Keratinocyte (primary cell): ENCODE measurements around the gene AHCTF1. TPM values are rescaled to one million over a fixed set of nuclear protein-coding genes. Genes with fewer than 3 reads are reported as not detected.

ENCODE experiments used
- DNase-seq: peaks from one replicate; pipeline ENCODE4 v3.0.0-alpha.2; 2011; ENCODE audit warnings: low read depth, missing footprints, low spot score
- FAIRE-seq: peaks from 2 replicates; lab custom pipeline; 2011; peaks lifted over from hg19 to GRCh38; lab: Jason Lieb, UNC
- H2AFZ ChIP-seq: 2 replicates; pipeline ENCODE4 v1.6.0; 2012; ENCODE audit warnings: low read length, control low read depth, inconsistent platforms; ENCODE audit not compliant: control insufficient read depth
- H3K27ac ChIP-seq: 2 replicates; pipeline ENCODE4 v1.5.1; 2011; ENCODE audit warnings: low read length; ENCODE audit not compliant: control insufficient read depth, insufficient read depth
- H3K27me3 ChIP-seq: 3 replicates; pipeline ENCODE4 v1.6.0; 2011; ENCODE audit warnings: low read length; ENCODE audit not compliant: control insufficient read depth, insufficient read depth; ENCODE audit errors: extremely low read depth
- H3K36me3 ChIP-seq, 2 experiments: 2 replicates in 1 of 2; 3 replicates in 1 of 2; pipeline ENCODE4 v1.5.1; 2011; ENCODE audit warnings: low read length in 2 of 2, mild to moderate bottlenecking in 1 of 2; ENCODE audit not compliant: control insufficient read depth in 2 of 2, insufficient read depth in 2 of 2; ENCODE audit errors: extremely low read depth in 1 of 2
- H3K4me1 ChIP-seq: 3 replicates; pipeline ENCODE4 v1.5.1; 2011; ENCODE audit warnings: low read length; ENCODE audit not compliant: control insufficient read depth, insufficient read depth; ENCODE audit errors: extremely low read depth
- H3K4me2 ChIP-seq: 3 replicates; pipeline ENCODE4 v1.6.0; 2011; ENCODE audit warnings: low read depth, low read length; ENCODE audit not compliant: control insufficient read depth, insufficient read depth; ENCODE audit errors: extremely low read depth
- H3K4me3 ChIP-seq, 3 experiments: fragments of 200-600 bp in 1 of 3; sonication (generic) in 1 of 3; 2 replicates in 2 of 3; 3 replicates in 1 of 3; pipeline ENCODE4 v1.5.1; 2011 to 2016; ENCODE audit warnings: low read length in 3 of 3, mild to moderate bottlenecking in 3 of 3, control low read depth in 2 of 3, inconsistent platforms in 1 of 3, low read depth in 1 of 3, mixed read lengths in 1 of 3, mixed run types in 1 of 3, moderate library complexity in 1 of 3; ENCODE audit not compliant: control insufficient read depth in 2 of 3, insufficient read depth in 2 of 3; ENCODE audit errors: extremely low read depth in 1 of 3
- H3K79me2 ChIP-seq: 2 replicates; pipeline ENCODE4 v1.6.0; 2012; ENCODE audit warnings: low read length; ENCODE audit not compliant: control insufficient read depth, insufficient read depth
- H3K9ac ChIP-seq: 3 replicates; pipeline ENCODE4 v1.6.0; 2011; ENCODE audit warnings: low read length; ENCODE audit not compliant: control insufficient read depth, insufficient read depth; ENCODE audit errors: extremely low read depth
- H3K9me1 ChIP-seq: 3 replicates; pipeline ENCODE4 v1.6.0; 2011; ENCODE audit warnings: low read length; ENCODE audit not compliant: control insufficient read depth, insufficient read depth; ENCODE audit errors: extremely low read depth
- H3K9me3 ChIP-seq: 2 replicates; pipeline ENCODE4 v1.5.1; 2012; ENCODE audit warnings: low read depth, low read length; ENCODE audit not compliant: control insufficient read depth
- H4K20me1 ChIP-seq: 3 replicates; pipeline ENCODE4 v1.6.0; 2011; ENCODE audit warnings: low read length; ENCODE audit not compliant: control insufficient read depth, insufficient read depth; ENCODE audit errors: extremely low read depth
- EZH2 ChIP-seq: IDR thresholded peaks from one replicate; pipeline ENCODE4 v1.6.1; 2012; ENCODE audit warnings: inconsistent platforms, mild to moderate bottlenecking, low read length, moderate library complexity
- dilution Hi-C: fragments of 300-500 bp; cut with MboI; formaldehyde crosslinking; loops from one replicate; pipeline ENCODE4 v1.7.0; 2020; ENCODE audit warnings: low sequenced_read_pairs; ENCODE audit not compliant: extremely low pct_ligation_motif_present
- polyA plus RNA-seq, 5 experiments: library from polyadenylated mRNA; depleted of rRNA in 3 of 5; stranded (reverse) in 3 of 5; stranded (forward) in 1 of 5; unstranded in 1 of 5; fragments of >200 nt; gene quantifications; 1 replicate in 1 of 5; 2 replicates in 3 of 5; 3 replicates in 1 of 5; pipeline versions ENCODE4 v1.2.1 to v1.2.3, GENCODE V29; 2011 to 2012; ENCODE audit warnings: missing spikeins in 2 of 5, low read depth in 1 of 5, low replicate concordance in 1 of 5
- TF ChIP-seq, protein P1 (sequence below), 3 experiments: IDR thresholded peaks in 1 of 3; conservative IDR thresholded peaks in 1 of 3; optimal IDR thresholded peaks in 1 of 3; 2 replicates in 2 of 3; 3 replicates in 1 of 3; pipeline versions ENCODE3 to v1.5.1; 2011; ENCODE audit warnings: low read length in 3 of 3, mild to moderate bottlenecking in 3 of 3, moderate library complexity in 2 of 3, control low read depth in 1 of 3, inconsistent platforms in 1 of 3; ENCODE audit not compliant: insufficient read depth in 2 of 3; ENCODE audit errors: extremely low read depth in 1 of 3

Gene AHCTF1
- polyA plus RNA-seq, 1 donor (not counting 4 experiments of a cell fraction or from before 2014, with no cell fraction given): 22.2 TPM

DNA sequence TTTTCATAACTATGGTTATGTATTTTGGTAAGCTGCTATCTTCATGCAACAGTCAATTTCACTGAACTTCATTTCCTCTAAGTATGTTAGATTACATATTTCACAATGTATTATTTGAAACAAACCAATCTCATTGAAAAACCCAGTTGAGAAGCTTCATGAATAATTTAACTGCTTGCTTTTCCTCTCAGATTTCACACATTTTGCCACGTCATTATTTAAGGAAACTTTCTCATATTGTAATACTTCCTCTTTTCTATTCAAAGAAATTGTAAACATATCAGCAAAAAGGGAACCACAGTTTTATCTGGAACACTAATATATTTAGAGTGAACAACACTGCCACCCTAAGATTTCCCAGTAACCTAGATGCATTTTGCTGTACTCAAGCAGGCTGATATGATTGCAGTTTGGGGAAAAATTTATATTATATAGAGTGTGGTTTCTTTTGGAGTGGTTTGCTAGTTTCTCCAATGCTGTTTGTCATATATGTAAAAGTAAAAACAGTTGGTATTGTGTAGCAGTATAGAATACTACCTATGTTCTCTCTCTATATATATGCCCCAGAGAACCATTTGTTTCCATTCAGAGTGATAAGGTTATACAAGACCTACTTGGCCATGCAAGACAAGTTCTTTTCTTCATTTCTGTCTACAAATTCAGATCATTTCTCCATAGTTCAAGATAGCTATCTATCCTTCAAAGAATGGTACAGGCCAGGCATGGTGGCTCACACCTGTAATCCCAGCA lies 28.4 kb upstream of the AHCTF1 start:
- DNase-seq: no peak
- H3K4me1 ChIP-seq: no peaks in the 10 kb centered on the region
- H3K36me3 ChIP-seq: no peaks in the 10 kb centered on the region
- TF ChIP-seq EZH2: no peak
- TF ChIP-seq, protein P1, sequence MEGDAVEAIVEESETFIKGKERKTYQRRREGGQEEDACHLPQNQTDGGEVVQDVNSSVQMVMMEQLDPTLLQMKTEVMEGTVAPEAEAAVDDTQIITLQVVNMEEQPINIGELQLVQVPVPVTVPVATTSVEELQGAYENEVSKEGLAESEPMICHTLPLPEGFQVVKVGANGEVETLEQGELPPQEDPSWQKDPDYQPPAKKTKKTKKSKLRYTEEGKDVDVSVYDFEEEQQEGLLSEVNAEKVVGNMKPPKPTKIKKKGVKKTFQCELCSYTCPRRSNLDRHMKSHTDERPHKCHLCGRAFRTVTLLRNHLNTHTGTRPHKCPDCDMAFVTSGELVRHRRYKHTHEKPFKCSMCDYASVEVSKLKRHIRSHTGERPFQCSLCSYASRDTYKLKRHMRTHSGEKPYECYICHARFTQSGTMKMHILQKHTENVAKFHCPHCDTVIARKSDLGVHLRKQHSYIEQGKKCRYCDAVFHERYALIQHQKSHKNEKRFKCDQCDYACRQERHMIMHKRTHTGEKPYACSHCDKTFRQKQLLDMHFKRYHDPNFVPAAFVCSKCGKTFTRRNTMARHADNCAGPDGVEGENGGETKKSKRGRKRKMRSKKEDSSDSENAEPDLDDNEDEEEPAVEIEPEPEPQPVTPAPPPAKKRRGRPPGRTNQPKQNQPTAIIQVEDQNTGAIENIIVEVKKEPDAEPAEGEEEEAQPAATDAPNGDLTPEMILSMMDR (optimal IDR thresholded peaks at IDR 0.05 in 1 of 3, IDR thresholded peaks at IDR 0.05 in 1 of 3, conservative IDR thresholded peaks at IDR 0.05 in 1 of 3; ENCODE audit: extremely low read depth in 1 of 3, insufficient read depth in 2 of 3, low read length in 3 of 3): no peak
- no peak overlapping the region for H3K4me2 ChIP-seq
- no peaks in the 10 kb centered on the region for H3K79me2 ChIP-seq
- H3K27ac ChIP-seq: no peak overlapping the region
- H3K9me3 ChIP-seq: no peaks in the 10 kb centered on the region
- H3K27me3 ChIP-seq: no peaks in the 10 kb centered on the region
- H3K9me1 ChIP-seq: no peaks in the 10 kb centered on the region
- no peak for FAIRE-seq
- no peak overlapping the region for H3K4me3 ChIP-seq
- H2AFZ ChIP-seq: no peak overlapping the region
- H4K20me1 ChIP-seq: no peaks in the 10 kb centered on the region
- dilution Hi-C loops: no loop called here
- no peak overlapping the region for H3K9ac ChIP-seq

DNA sequence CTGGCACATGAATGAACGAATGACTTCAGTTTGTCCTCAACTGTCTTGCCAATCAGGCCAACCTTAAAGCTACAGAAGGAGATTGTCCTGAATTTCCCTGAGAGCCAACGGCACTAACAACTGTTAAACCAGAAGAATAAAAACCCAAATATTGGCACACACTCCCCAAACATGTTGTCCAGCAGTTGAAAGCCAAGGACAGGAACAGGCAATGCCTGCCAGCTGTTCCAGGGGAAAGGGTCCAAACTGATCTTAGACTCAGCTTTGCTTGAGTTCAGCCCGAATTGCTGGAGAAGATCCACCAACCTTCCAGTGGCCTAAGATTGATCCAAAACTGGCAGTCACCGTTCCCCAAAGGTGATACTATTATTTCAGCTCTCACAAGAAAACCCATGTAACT lies 22.4 kb upstream of the AHCTF1 start:
- H4K20me1 ChIP-seq: no peaks in the 10 kb centered on the region
- H3K9ac ChIP-seq: no peak overlapping the region
- H3K79me2 ChIP-seq: no peaks in the 10 kb centered on the region
- H2AFZ ChIP-seq: no peak overlapping the region
- H3K27me3 ChIP-seq: no peaks in the 10 kb centered on the region
- H3K27ac ChIP-seq: no peak overlapping the region
- no peak for TF ChIP-seq EZH2
- TF ChIP-seq, protein P1 (optimal IDR thresholded peaks at IDR 0.05 in 1 of 3, IDR thresholded peaks at IDR 0.05 in 1 of 3, conservative IDR thresholded peaks at IDR 0.05 in 1 of 3; ENCODE audit: extremely low read depth in 1 of 3, insufficient read depth in 2 of 3, low read length in 3 of 3): no peak
- FAIRE-seq (no peak), DNase-seq (no peak)
- H3K9me1 ChIP-seq: no peaks in the 10 kb centered on the region
- dilution Hi-C loops: no loop called here
- no peak overlapping the region for H3K4me3 ChIP-seq
- no peaks in the 10 kb centered on the region for H3K9me3 ChIP-seq
- H3K4me2 ChIP-seq: no peak overlapping the region
- no peaks in the 10 kb centered on the region for H3K36me3 ChIP-seq
- H3K4me1 ChIP-seq: no peaks in the 10 kb centered on the region
